UCSD-AML1 (cell line): ENCODE results near the gene TOE1.
"Not testable (repeated sequence)": the region's sequence is repeated elsewhere in the genome, so short reads cannot be mapped to it uniquely, and the experiment has no call there.

Source experiments
- DNase-seq: peaks from one replicate; lab custom pipeline; 2025; ENCODE audit not compliant: unreplicated experiment; lab: John Stamatoyannopoulos, UW

Gene TOE1

DNA sequence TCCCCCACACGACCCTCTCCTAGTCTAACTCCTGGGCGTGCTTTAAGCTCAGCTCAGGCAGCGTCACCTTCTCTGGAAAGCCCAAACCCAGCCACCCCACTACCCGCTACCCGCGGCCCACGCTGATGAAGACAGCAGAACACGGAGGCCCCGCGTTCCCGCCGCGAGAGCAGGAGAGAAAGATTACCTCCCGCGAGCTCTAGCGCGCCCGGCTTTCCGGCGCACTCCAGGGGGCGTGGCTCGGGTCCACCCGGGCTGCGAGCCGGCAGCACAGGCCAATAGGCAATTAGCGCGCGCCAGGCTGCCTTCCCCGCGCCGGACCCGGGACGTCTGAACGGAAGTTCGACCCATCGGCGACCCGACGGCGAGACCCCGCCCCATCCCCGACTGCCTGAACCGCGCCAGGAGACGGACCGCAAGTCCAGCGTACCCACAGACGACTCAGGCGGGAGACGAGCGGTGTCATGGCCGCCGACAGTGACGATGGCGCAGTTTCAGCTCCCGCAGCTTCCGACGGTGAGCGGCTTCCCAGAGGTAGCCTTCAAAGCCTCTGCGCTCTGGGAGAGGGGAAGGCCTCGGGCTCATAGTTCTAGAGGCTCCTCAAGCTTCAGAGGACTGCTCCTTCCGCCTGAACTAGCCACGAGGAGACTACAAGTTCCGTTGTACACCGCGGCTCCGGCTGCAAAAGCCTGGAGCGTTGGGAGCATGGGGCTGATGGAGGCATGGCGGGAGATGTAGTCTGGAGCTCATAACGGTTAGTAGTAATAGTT, at the start of gene TOE1, which contains the start of gene MUTYH:
Gene TOE1, plus strand, starts transcription at position 382 of the 770 bp plus-strand sequence. Its CDS starts 83 bp downstream, at position 465.
Gene MUTYH, minus strand, starts transcription at position 652 of the 770 bp plus-strand sequence. CDS start 5,935 bp downstream, outside the sequence.
- peak; percentile 96 for DNase-seq

DNA sequence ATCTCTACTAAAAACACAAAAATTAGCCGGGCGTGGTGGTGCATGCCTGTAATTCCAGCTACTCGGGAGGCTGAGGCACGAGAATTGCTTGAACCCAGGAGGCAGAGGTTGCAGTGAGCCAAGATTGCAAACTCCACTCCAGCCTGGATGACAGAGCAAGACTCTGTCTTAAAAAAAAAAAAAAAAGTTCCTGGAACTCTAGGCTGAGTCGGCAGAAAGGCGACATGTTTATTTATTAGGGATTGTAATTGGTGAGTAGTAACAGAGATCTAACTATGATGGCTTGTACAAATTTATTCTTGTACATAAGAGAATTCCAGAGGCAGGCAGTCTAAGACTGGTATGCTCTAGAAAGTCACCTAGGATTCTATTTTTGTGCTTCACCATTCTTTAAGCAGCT, 49.0 kb upstream of the TOE1 start:
- not testable (repeated sequence) for DNase-seq

DNA sequence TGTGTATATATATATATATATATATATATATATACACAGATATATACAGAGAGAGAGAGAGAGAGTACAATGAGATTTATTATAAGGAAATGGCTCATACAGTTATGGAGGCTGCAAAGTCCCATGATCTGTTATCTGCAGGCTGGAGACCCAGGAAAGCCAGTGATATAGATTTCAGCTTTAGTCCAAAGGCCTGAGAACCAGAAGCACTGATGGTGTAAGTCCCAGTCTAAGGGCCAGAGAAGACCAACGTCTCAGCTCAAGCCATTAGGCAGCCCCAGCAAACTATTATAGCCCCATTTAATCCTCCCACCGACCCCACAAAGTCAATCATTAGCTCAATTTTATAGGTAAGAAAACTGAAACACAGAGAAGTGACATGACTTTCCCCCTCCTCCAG, 48.3 kb upstream of the TOE1 start:
- no peak for DNase-seq

DNA sequence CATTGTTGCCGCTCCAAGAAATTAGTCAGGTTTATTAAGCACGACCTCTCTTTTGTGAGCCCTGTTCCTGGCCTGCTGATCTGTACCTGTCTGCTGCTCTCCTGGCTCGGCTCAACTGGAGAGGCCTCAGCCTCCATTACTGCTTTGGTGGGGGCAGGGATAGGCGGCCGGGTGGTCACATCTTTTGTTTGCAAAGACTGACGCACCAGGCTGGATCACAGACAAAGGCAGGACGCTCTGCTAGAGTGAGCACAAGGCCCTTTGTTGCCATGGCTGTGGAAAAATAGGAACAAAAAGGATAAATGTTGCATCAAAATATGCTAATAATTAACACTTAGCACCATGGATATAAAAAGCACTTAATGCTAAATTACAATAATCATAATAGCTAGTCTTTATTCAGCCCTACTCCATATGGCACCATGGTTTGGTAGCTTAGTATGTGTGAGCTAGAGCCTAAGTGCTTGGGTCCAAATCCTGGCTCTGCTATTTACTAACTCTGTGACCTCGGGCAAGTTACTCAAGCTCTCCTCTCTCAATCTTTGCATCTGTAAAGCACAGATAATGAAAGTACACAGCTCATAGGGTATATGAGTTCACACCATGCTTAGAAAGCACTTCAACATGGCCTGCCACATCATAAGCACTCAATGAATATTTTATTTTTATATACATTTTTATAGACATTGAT, 42.2 kb upstream of the TOE1 start:
- DNase-seq = no peak

DNA sequence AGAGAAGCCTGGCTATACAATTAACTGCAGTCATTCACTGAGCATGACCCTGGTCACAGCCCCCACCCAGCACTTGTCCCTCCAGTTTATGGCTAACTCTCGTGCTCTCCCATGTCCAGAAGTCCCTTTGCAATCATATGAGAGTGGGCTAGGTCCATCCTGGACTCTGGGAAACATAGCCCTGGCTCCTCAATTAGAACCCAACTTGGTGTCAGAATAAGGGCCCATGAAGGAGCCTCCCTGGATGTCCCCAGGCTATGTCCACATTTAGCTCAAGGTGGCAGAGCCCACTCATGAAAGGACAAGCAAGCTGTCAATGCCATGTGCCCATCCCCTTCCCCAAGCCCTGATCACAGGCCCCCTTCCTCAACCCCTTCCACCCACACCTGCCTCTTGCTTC, 40.7 kb upstream of the TOE1 start:
- no peak for DNase-seq

DNA sequence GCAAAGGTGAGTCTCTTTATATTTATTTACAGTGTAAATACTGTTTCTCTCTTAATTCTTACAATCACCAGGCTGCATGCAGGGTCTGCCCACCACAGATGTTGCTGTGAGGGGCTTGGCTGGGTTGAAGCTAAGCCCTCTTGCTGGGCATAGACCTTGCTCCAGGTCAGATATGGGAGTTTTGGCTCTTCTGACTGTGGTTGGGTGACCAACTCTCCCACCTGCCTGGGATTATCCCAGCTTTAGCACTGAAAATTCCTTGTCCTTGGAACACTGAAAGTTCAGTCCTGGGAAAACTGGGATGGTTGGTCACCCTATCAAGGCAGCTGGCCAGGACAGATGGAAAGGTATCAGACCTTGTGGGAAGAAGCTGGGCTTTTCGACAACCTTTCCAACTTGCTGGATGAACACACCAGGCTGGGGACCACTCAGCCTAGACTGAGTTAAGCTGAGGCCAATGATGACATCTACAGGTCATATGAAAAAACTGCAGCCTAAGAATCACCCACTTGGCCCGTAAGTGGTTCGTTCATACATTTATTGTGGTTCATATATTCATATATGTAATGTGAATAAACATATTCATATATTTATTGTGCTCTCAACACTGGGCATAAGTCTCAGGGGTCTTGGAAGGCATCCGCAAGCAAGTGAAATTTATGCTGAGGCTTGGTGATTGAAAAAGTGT, 39.8 kb upstream of the TOE1 start:
- peak; percentile 19 for DNase-seq

DNA sequence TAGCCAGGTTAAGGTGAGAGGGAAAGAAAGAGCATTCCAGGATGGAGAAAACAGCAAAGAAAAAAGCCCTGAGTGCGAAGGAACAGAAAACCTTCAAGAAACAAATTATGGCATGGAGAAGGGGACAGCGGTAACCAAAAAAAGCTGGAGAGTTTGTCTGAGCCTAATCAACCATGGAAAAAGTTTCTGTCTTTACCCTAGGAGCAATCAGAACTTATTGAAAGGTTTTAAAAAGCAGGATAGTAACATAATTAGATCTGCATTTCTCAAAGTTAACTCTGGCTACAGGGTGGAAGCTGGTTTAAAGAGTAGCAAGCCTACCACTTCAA, 39.3 kb upstream of the TOE1 start:
- DNase-seq = no peak

DNA sequence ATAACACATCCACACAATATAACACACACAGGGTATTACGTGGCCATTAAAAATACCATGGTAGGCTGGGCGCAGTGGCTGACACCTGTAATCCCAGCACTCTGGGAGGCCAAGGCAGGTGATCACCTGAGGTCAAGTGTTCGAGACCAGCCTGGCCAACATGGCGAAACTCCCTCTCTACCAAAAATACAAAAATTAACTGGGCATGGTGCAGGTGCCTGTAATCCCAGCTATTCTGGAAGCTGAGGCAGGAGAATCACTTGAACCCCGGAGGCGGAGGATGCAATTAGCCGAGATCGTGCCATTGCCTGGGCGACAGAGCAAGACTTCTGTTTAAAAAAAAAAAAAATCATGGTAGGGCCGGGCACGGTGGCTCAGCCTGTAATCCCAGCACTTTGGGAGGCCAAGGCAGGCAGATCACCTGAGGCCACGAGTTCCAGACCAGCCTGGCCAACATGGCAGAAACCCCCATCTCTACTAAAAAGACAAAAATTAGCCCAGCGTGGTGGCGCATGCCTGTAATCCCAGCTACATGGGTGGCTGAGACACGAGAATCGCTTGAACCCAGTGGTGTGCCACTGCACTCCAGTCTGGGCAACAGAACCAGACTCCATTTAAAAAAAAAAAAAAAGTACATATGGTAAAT, 37.3 kb upstream of the TOE1 start:
- no peak for DNase-seq

DNA sequence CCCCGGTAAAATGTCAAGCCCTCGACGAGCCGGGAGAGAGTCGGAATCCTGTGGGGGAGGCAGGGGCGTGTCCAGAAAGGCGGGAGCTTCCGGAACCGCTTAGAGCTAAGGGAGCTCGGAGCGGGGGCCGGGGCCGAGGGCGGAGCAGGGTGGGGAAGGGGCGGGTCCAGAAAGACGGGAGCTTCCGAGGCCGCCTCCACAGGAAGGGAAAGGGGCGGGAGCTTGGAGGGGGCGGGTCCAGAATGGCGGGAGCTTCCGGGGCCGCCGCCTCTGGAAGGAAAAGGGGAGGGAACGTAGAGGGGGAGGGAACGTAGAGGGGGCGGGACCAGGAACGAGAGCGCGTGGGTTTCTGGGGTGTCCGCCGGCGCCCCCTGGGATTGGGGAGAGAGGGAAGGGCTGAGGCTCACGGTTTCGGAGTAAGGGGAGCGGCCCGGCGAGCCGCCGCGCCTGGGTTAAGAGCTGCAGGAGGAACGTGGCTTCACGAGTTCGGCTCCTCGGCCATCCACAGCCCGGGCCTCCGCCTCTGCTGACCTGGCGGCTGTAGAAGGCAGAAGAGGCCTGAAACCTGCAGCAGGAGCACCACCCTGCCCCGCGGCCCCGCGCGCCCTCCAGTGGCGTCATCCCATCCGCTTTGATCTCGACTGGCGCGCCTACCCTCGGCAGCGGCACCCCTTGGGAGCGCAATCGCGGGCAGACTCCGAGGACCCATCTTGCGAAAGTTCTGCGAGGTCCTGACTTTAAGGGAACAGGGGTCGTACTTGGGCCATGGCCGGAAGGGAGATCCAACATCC, 36.3 kb upstream of the TOE1 start:
- peak; percentile 99 for DNase-seq

DNA sequence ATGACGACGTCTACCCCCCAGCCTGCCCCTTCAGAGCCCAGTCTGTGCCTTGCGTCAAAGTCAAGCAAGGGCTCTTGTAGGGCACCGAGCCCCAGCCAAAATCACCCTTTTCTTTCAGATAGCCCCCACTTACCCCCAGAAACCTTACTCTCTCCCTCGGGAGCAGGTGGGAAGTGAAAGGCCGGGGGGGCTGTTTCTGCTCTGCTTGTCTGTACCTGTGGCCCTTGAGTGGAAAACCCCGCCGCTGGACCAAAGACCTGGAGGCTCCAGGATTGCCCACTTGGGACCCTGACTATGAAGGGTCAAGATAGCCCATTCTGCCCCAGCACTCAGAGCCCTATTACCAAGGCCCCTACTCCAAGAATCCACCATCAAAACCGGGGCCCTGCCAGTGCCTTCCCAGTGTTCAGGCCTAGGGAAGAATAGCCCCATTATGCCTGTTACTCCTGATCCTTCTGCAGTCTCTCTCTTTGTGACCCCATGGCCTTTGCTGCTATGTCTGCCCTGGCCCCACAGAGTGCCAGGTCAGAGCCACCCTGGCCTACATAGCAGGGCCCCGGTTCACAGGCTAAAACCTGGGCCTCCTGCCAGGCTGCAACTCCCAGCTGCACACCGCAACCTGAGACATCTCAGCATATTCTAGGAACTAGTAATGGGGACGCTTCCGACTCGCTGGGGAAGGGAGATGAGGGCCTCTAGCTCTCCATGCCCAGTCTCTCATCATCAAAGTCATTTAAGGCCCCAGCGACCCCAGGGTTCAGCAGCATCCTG, 35.5 kb upstream of the TOE1 start:
- DNase-seq = no peak

DNA sequence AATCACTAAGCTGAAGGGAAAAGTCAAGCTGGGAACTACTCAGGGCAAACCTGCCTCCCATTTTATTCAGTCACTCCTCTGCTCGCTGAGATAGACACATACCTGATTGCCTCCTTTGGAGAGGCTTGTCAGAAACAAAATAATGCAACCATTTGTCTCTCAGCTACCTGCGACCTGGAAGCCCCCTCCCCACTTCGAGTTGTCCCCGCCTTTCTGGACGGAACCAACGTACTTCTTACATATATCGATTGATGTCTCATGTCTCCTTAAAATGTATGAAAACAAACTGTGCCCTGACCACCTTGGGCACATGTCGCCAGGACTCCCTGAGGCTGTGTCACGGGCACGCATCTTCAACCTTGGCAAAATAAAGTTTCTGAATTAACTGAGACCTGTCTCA, 34.7 kb upstream of the TOE1 start:
- DNase-seq = no peak

DNA sequence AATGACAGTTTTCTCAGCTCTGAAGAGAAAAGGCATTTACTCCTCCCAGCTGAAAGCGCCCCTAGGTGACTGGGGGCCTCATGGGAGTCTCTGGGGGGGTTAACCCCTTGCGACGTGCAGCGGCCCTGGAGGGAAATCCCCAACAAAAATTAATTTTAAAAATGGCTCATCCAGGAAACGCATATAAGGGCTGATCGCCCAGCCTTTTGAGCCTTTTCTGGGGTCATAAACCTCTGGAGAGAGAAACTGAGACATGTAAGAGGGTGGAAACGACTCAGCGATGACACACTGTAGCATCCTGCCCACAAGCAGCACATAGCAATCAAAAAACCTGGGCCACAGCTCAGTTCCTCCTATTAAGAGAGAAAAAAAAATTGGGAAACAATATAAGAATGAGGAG, 33.7 kb upstream of the TOE1 start:
- no peak for DNase-seq

DNA sequence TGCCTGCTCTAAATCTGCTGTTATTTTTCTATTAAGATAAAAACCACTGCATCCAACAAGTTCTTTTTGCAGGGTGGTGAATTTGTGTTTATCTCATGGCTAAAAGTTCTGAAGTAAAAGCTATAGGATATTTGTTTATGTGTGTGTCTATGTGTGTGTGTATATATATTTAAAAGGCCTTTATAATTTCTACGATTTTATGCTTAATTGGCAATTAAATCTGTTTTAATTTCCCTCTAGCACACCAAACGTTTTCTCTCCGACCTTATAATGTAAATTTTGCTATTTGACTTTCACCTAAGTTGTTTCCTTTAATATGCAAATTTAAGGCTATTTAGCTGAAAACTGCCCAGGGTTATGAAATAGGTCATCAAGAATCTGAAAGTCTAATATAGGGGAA, 33.1 kb upstream of the TOE1 start:
- no peak for DNase-seq

DNA sequence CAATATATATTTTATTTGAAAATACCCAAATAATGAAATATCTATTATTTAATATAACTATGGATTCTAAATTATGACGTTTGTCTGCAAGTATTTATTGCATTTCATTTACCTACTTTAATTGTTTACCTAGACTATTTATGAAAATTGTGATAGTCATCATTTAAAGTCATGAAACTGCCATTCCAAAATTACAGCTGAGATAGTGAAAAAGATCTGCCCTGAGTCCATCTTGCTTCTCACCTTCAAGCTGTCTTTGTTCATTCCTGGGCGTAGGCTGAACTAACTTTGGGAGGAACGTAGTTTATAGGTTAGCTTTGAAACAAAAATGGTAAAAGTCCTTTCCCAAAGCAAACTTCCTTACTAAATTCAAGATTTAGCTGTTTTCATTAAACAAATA, 25.7 kb upstream of the TOE1 start:
- no peak for DNase-seq

DNA sequence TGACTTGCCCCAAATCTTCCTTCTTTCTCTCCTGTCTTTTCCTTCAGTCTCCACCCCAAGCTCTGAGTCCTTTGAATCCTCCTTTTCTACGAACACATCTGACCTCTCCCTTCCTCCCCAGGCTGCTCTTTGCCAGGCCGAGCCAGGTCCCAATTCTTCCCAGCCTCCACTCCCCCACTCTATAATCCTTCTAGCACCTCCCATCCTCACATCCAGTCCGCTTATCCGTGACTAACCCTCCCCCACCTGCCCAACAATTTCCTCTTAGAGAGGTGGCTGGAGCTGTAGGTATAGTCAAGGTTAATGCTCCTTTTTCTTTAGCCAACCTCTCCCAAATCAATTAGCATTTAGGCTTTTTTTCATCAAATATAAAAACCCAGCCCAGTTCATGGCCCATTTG, 22.8 kb upstream of the TOE1 start:
- no peak for DNase-seq

DNA sequence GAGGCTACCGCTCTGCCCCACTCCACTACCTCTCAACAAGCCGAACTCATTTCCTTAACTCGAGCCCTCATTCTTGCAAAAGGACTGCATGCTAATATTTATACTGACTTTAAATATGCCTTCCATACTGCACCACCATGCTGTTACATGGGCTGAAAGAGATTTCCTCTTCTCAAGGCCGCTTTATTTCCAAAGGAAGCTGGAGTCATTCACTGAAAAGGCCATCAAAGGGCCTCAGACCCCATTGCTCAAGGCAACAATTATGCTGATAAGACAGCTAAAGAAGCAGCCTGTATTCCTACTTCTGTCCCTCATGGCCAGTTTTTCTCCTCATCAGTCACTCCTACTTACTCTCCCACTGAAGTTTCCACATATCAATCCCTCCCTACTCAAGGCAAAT, 20.2 kb upstream of the TOE1 start:
- no peak for DNase-seq

DNA sequence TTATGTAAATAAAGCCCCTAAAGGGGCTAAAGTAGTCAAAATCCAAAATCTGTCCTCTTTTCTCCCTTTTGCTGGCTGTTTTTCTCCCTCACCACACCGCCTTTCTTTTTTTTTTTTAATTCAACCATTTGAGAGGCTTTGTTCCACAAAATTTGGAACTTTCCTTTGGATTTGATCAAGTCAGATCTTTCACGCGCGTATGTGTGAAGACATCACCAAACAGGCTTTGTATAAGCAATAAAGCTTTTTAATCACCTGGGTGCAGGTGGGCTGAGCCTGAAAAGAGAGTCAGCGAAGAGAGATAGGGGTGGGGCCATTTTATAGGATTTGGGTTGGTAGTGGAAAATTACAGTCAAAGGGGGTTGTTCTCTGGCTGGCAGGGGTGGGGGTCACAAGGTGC, 18.5 kb upstream of the TOE1 start:
- DNase-seq = no peak

DNA sequence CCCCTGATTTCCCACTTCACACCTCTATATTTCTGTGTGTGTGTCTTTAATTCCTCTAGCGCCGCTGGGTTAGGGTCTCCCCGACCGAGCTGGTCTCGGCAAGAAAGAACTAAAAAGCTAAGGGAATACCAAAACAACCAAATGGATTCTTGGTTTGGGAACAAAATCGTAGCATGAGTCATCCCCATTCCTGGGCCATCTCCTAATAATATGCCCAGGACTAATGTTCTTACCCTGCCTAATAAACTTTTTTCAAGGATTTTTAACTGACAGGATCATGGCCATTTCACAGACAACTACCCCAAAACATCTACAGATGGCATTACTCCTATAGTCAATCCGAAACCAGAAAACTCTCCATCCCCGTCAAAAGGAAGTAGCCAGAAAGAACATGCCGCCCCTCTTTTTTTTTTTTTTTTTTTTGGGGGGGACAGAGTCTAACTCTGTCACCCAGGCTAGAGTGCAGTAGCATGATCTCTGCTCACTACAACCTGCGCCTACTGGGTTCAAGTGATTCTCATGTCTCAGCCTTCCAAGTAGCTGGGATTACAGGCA, 17.4 kb upstream of the TOE1 start:
- DNase-seq = no peak

DNA sequence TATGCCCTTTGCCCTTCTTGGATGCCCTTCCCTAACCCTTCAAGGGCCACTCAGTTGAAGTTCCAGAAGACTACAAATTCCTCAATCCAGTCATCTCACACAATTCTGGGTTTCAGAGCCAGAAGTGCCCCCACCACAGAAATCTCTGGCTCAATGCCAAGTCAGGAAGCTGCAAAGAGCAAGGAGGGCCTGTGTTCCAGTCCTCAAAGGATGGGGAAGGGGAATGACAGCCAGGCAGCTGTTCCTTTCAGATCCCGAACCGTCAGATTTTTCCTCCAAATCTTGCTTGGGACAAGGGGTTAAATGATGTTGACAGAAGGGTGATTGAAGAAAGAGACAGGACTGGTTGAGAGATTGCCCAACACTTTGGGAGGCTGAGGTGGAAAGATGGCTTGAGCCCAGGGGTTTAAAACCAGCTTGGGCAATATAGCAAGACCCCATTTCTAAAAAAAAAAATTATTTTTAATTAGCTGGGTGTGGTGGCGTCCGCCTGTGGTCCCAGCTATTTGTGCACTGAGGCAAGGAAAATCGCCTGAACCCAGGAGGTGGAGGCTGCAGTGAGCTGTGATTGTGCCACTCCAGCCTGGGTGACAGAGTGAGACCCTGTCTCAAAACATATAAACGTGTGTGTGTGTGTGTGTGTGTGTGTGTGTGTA, 14.0 kb upstream of the TOE1 start:
- no peak for DNase-seq
